Measurements from ENCODE around the gene AQP2.

Gene AQP2

GRCh38 chr12:49941556-49942511 lies 8.7 kb upstream of the AQP2 start:
- DNase-seq (ENCODE audit: low spot score) = no peak

- no peak for DNase-seq (ENCODE audit: low spot score)
Observed at GRCh38 chr12:49942512-49942893, 8.0 kb upstream of the AQP2 start.

- no peak for DNase-seq (ENCODE audit: low spot score)
Observed at GRCh38 chr12:49942921-49943624, 7.5 kb upstream of the AQP2 start.

- no peak for DNase-seq (ENCODE audit: low spot score)
Observed at GRCh38 chr12:49943625-49943960, 6.9 kb upstream of the AQP2 start.

- no peak for DNase-seq (ENCODE audit: low spot score)
Observed at GRCh38 chr12:49944046-49944445, 6.5 kb upstream of the AQP2 start.

GRCh38 chr12:49944718-49945117 lies 5.8 kb upstream of the AQP2 start:
- DNase-seq (ENCODE audit: low spot score) = no peak

GRCh38 chr12:49945394-49946080 lies 5.0 kb upstream of the AQP2 start:
- peak; percentile 78 for DNase-seq (ENCODE audit: low spot score)

- DNase-seq (ENCODE audit: low spot score) = no peak
Observed at GRCh38 chr12:49946086-49946485, 4.5 kb upstream of the AQP2 start.

GRCh38 chr12:49946497-49946896 lies 4.0 kb upstream of the AQP2 start:
- DNase-seq (ENCODE audit: low spot score) = no peak

GRCh38 chr12:49947593-49948226 lies 2.8 kb upstream of the AQP2 start:
- DNase-seq (ENCODE audit: low spot score) = no peak

GRCh38 chr12:49948866-49949845 lies 1.4 kb upstream of the AQP2 start:
- no peak for DNase-seq (ENCODE audit: low spot score)

- no peak for DNase-seq (ENCODE audit: low spot score)
Observed at GRCh38 chr12:49949866-49950265, 671 bp upstream of the AQP2 start.

- no peak for DNase-seq (ENCODE audit: low spot score)
Observed at GRCh38 chr12:49951411-49952240, 1.1 kb downstream of the AQP2 start.

GRCh38 chr12:49952391-49953055 lies 2.0 kb downstream of the AQP2 start:
- no peak for DNase-seq (ENCODE audit: low spot score)

- DNase-seq (ENCODE audit: low spot score) = no peak
Observed at GRCh38 chr12:49953151-49953550, 2.6 kb downstream of the AQP2 start.

GRCh38 chr12:49953961-49954846 lies 3.7 kb downstream of the AQP2 start:
- DNase-seq (ENCODE audit: low spot score) = no peak

GRCh38 chr12:49954863-49955830 lies 4.6 kb downstream of the AQP2 start:
- no peak for DNase-seq (ENCODE audit: low spot score)
